PFSK-1 (cell line): ENCODE results near the gene SLC6A6.

Experiments
- FOXP2 ChIP-seq: optimal IDR thresholded peaks from 2 replicates; pipeline ENCODE3; 2011; ENCODE audit warnings: borderline replicate concordance, control low read depth, inconsistent platforms; ENCODE audit not compliant: insufficient read depth; ENCODE audit errors: extremely low read length, extremely low read depth
- POLR2AphosphoS5 ChIP-seq: IDR thresholded peaks from 2 replicates; pipeline ENCODE4 v1.6.1; 2012; ENCODE audit warnings: low read depth, mild to moderate bottlenecking, control low read depth, low read length, moderate library complexity
- REST ChIP-seq, 2 experiments: IDR thresholded peaks; 2 replicates each; pipeline versions ENCODE4 v1.6.1 to v1.8.0; 2011 to 2012; ENCODE audit warnings: low read depth in 2 of 2, low read length in 2 of 2, control low read depth in 1 of 2, inconsistent platforms in 1 of 2, mild to moderate bottlenecking in 1 of 2, moderate library complexity in 1 of 2; ENCODE audit not compliant: insufficient read depth in 1 of 2
- SIN3A ChIP-seq: IDR thresholded peaks from 2 replicates; pipeline ENCODE4 v1.6.1; 2012; ENCODE audit warnings: mild to moderate bottlenecking, low read length, moderate library complexity, borderline replicate concordance; ENCODE audit not compliant: insufficient read depth
- TAF1 ChIP-seq: IDR thresholded peaks from 2 replicates; pipeline ENCODE4 v1.6.1; 2012; ENCODE audit warnings: low read length, control low read depth, borderline replicate concordance; ENCODE audit not compliant: insufficient read depth

SLC6A6 gene

GRCh38 chr3:14456794-14457193 lies 54.4 kb downstream of the SLC6A6 start:
- TF ChIP-seq POLR2AphosphoS5 (no peak), TAF1 (no peak), SIN3A (no peak), REST (IDR thresholded peaks at IDR 0.05; ENCODE audit: insufficient read depth in 1 of 2, low read depth in 2 of 2, low read length in 2 of 2) (no peak), FOXP2 (no peak)

- no peak for TF ChIP-seq REST (IDR thresholded peaks at IDR 0.05; ENCODE audit: insufficient read depth in 1 of 2, low read depth in 2 of 2, low read length in 2 of 2)
- no peak for TF ChIP-seq POLR2AphosphoS5
- TF ChIP-seq FOXP2, result no peak
Observed at GRCh38 chr3:14457481-14457880, 55.1 kb downstream of the SLC6A6 start.

- no peak for TF ChIP-seq REST (IDR thresholded peaks at IDR 0.05; ENCODE audit: insufficient read depth in 1 of 2, low read depth in 2 of 2, low read length in 2 of 2)
- no peak for TF ChIP-seq FOXP2
- TF ChIP-seq SIN3A, result no peak
Observed at GRCh38 chr3:14457999-14458398, 55.6 kb downstream of the SLC6A6 start.

GRCh38 chr3:14458434-14459275 lies 56.2 kb downstream of the SLC6A6 start:
- no peak for TF ChIP-seq POLR2AphosphoS5
- no peak for TF ChIP-seq SIN3A
- no peak for TF ChIP-seq REST (IDR thresholded peaks at IDR 0.05; ENCODE audit: insufficient read depth in 1 of 2, low read depth in 2 of 2, low read length in 2 of 2)
- TF ChIP-seq FOXP2, result no peak
- TF ChIP-seq TAF1, result no peak

GRCh38 chr3:14459384-14459783 lies 57.0 kb downstream of the SLC6A6 start:
- TF ChIP-seq POLR2AphosphoS5, result no peak
- no peak for TF ChIP-seq SIN3A
- no peak for TF ChIP-seq REST (IDR thresholded peaks at IDR 0.05; ENCODE audit: insufficient read depth in 1 of 2, low read depth in 2 of 2, low read length in 2 of 2)
- no peak for TF ChIP-seq FOXP2
- no peak for TF ChIP-seq TAF1
